Transverse colon (tissue), 4 donors: ENCODE measurements around the gene SMCO1. TPM values are rescaled to one million over a fixed set of nuclear protein-coding genes. Genes with fewer than 3 reads are reported as not detected.
"Not testable (repeated sequence)": the region's sequence is repeated elsewhere in the genome, so short reads cannot be mapped to it uniquely, and the experiment has no call there.

Experiments used
- DNase-seq: peaks from one replicate; pipeline ENCODE4 v3.0.0-alpha.2; 2019
- H3K27ac ChIP-seq, 4 donors: fragments of 200-600 bp; sonication (generic); 2 replicates each; pipeline ENCODE4 v1.5.1; 2016 to 2018; ENCODE audit warnings: inconsistent platforms in 4 of 4
- H3K27me3 ChIP-seq: fragments of 200-600 bp; sonication (generic); 2 replicates; pipeline ENCODE4 v1.5.1; 2017; ENCODE audit warnings: inconsistent platforms
- H3K36me3 ChIP-seq, 4 donors: fragments of 200-600 bp; sonication (generic); 2 replicates each; pipeline ENCODE4 v1.5.1; 2017 to 2019; ENCODE audit warnings: inconsistent platforms in 4 of 4
- H3K4me1 ChIP-seq, 4 donors: fragments of 200-600 bp; sonication (generic); 2 replicates each; pipeline ENCODE4 v1.5.1; 2017 to 2020; ENCODE audit warnings: inconsistent platforms in 4 of 4
- H3K4me3 ChIP-seq, 4 donors: fragments of 200-600 bp; sonication (generic); 1 replicate in 1 of 4; 2 replicates in 3 of 4; pipeline versions ENCODE4 v1.5.1 to v1.6.1; 2017 to 2019; ENCODE audit warnings: inconsistent platforms in 4 of 4
- H3K9me3 ChIP-seq, 2 donors: fragments of 200-600 bp; sonication (generic); 2 replicates each; pipeline ENCODE4 v1.5.1; 2017 to 2019; ENCODE audit warnings: inconsistent platforms in 2 of 2
- EP300 ChIP-seq: sonication (generic); formaldehyde crosslinking; IDR thresholded peaks from one replicate; pipeline ENCODE4 v1.6.1; 2017; ENCODE audit warnings: antibody characterized with exemption, low read depth
- POLR2A ChIP-seq: fragments of 450-650 bp; IDR thresholded peaks from one replicate; pipeline ENCODE4 v1.6.1; 2016; ENCODE audit warnings: antibody characterized with exemption, mild to moderate bottlenecking, moderate library complexity
- POLR2AphosphoS5 ChIP-seq, 3 donors: sonication (generic); formaldehyde crosslinking; IDR thresholded peaks; one replicate each; pipeline ENCODE4 v1.6.1; 2016; ENCODE audit warnings: antibody characterized with exemption in 3 of 3
- WGBS, 2 donors: methylation state at CpG; one replicate each; pipeline ENCODE4 v1.1.5; 2018; ENCODE audit warnings: low coverage in 1 of 2; 5-methylcytosine and 5-hydroxymethylcytosine counted together
- in situ Hi-C, 4 donors: fragments of 200-750 bp; cut with MboI; loops; one replicate each; pipeline versions ENCODE4 v1.15.0 to v1.15.1; 2017; ENCODE audit warnings: low sequenced_read_pairs in 3 of 4, low pct_ligation_motif_present in 1 of 4, low pct_unique_long_range_greater_than_20kb in 1 of 4
- intact Hi-C: fragments of 100-400 bp; cut with DNase I; formaldehyde crosslinking; loops from one replicate; pipeline ENCODE4 v1.15.1; 2023; ENCODE audit warnings: low total_unique reads
- total RNA-seq, 4 donors: library from RNA; depleted of rRNA; stranded (reverse); fragments of >200 nt; gene quantifications; one replicate each; pipeline ENCODE4 v1.1.0, GENCODE V29; 2016
- TF ChIP-seq, protein P1 (sequence below), 5 experiments: fragments of 200-600 bp in 3 of 5; fragments of 450-650 bp in 2 of 5; sonication (generic) in 3 of 5; IDR thresholded peaks; 1 replicate in 2 of 5; 2 replicates in 3 of 5; pipeline ENCODE4 v1.5.1; 2016 to 2017; ENCODE audit warnings: antibody characterized with exemption in 5 of 5, inconsistent platforms in 3 of 5, mild to moderate bottlenecking in 2 of 5, moderate library complexity in 1 of 5

The SMCO1 gene
- total RNA-seq, 4 donors from 2014 or later: not detected

DNA sequence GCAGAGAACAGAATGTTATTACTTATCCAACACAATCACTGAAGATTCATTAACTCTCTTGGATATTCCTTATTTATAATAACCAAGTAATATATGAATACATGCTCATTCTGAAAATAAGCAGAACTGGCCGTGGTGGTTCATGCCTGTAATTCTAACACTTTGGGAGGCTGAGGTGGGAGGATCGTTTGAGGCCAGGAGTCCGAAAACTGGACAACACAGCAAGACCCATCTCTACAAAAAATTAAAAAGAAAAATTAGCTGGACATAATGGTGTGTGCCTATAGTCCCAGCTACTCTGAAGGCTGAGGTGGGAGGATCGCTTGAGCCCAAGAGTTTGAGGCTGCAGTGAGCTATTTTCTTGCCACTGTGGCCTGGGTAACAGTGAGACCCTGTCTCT lies 37.5 kb downstream of the SMCO1 start:
- H3K4me3 ChIP-seq: no peak overlapping the region
- WGBS, 2 donors: 95 to 99% methylated on average over 4 of the region's 4 CpGs
- no peak overlapping the region for H3K27ac ChIP-seq
- no peaks in the 10 kb centered on the region for H3K4me1 ChIP-seq
- intact Hi-C loops: no loop called here
- DNase-seq: no peak
- TF ChIP-seq POLR2AphosphoS5 (IDR thresholded peaks at IDR 0.05) (no peak), EP300 (no peak), POLR2A (no peak)
- TF ChIP-seq, protein P1, sequence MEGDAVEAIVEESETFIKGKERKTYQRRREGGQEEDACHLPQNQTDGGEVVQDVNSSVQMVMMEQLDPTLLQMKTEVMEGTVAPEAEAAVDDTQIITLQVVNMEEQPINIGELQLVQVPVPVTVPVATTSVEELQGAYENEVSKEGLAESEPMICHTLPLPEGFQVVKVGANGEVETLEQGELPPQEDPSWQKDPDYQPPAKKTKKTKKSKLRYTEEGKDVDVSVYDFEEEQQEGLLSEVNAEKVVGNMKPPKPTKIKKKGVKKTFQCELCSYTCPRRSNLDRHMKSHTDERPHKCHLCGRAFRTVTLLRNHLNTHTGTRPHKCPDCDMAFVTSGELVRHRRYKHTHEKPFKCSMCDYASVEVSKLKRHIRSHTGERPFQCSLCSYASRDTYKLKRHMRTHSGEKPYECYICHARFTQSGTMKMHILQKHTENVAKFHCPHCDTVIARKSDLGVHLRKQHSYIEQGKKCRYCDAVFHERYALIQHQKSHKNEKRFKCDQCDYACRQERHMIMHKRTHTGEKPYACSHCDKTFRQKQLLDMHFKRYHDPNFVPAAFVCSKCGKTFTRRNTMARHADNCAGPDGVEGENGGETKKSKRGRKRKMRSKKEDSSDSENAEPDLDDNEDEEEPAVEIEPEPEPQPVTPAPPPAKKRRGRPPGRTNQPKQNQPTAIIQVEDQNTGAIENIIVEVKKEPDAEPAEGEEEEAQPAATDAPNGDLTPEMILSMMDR (IDR thresholded peaks at IDR 0.05): no peak
- no peaks in the 10 kb centered on the region for H3K9me3 ChIP-seq
- H3K36me3 ChIP-seq: peaks cover 0 to 59% (median 30%) of the 10 kb centered on the region in 4 donors
- in situ Hi-C loops: no loop called here
- no peaks in the 10 kb centered on the region for H3K27me3 ChIP-seq

DNA sequence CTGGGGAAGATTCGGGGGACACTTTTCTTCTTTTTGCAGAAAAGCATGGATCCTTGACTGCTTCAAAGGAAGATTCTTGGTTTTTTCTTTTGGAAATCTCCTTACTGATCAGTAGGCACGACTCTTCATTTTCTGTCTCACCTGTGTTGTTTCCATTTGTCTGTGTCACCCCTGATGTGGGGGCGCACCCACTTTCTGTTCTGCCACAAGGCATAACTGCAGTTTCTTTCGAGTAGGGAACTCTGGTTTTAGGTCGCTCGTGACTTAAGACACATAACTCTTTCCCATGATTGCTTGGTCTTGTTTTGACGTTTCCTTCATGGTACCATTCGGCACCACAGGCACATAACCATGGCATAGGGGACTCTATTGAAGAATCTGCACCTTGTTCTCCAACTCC lies 42.9 kb downstream of the SMCO1 start:
- Histone ChIP-seq H3K9me3 (no peaks in the 10 kb centered on the region), H3K4me1 (no peaks in the 10 kb centered on the region), H3K36me3 (peaks cover 0 to 43% (median 20%) of the 10 kb centered on the region in 4 donors), H3K27ac (no peak overlapping the region), H3K4me3 (no peak overlapping the region), H3K27me3 (no peaks in the 10 kb centered on the region)
- no peak for DNase-seq
- in situ Hi-C loops: no loop called here
- TF ChIP-seq, protein P1 (IDR thresholded peaks at IDR 0.05): no peak
- no peak for TF ChIP-seq POLR2AphosphoS5 (IDR thresholded peaks at IDR 0.05)
- TF ChIP-seq EP300: no peak
- TF ChIP-seq POLR2A: no peak
- WGBS, 2 donors: 91% methylated on average over 8 of the region's 8 CpGs; no CpG with 5 or more reads in 1 of the 2 donors
- intact Hi-C loops: no loop called here

DNA sequence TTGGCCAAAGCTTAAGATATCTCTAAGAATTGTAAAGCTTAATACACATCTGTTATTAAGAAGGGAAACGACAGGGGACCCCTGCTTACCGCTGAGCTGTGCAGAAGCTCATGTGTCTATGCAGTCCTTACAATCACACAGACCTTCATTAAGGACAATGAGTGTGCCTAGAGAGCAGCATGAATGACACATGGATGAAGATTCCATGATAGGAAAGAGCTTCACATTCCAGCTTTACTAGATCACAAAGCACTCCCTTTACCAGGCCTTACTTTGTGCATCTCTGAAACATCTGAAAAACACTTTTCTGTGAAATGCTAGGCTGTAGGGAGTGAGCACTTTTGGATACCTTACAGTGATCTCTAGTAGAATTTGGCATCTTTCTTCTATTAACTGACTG lies 43.6 kb downstream of the SMCO1 start:
- in situ Hi-C loops (no loop called here), intact Hi-C loops (no loop called here)
- H3K27me3 ChIP-seq: no peaks in the 10 kb centered on the region
- H3K36me3 ChIP-seq: peaks cover 0 to 38% (median 18%) of the 10 kb centered on the region in 4 donors
- TF ChIP-seq POLR2AphosphoS5 (IDR thresholded peaks at IDR 0.05) (no peak), POLR2A (no peak), EP300 (no peak)
- TF ChIP-seq, protein P1 (IDR thresholded peaks at IDR 0.05): no peak
- H3K9me3 ChIP-seq: no peaks in the 10 kb centered on the region
- DNase-seq: no peak
- 89% methylated on average over 2 of the region's 2 CpGs; no CpG with 5 or more reads in 1 of the 2 donors for WGBS, 2 donors
- no peak overlapping the region for H3K4me3 ChIP-seq
- H3K4me1 ChIP-seq: no peaks in the 10 kb centered on the region
- no peak overlapping the region for H3K27ac ChIP-seq

DNA sequence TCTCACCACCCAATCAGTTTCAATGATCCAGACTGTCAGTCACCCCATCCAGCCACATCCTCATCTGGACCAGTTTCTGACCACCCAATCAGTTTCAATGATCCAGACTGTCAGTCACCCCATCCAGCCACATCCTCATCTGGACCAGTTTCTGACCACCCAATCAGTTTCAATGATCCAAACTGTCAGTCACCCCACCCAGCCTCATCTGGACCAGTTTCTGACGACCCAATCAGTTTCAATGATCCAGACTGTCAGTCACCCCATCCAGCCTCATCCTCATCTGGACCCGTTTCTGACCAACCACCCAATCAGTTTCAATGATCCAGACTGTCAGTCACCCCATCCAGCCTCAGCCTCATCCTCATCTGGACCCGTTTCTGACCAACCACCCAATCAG lies 45.0 kb downstream of the SMCO1 start:
- DNase-seq, intact Hi-C loops, H3K27ac ChIP-seq, H3K27me3 ChIP-seq, H3K4me1 ChIP-seq, in situ Hi-C loops, H3K4me3 ChIP-seq, H3K9me3 ChIP-seq: not testable (repeated sequence)
- peaks cover 0 to 38% (median 17%) of the 10 kb centered on the region in 4 donors for H3K36me3 ChIP-seq
- 82 to 96% methylated on average over 3 of the region's 3 CpGs for WGBS, 2 donors

DNA sequence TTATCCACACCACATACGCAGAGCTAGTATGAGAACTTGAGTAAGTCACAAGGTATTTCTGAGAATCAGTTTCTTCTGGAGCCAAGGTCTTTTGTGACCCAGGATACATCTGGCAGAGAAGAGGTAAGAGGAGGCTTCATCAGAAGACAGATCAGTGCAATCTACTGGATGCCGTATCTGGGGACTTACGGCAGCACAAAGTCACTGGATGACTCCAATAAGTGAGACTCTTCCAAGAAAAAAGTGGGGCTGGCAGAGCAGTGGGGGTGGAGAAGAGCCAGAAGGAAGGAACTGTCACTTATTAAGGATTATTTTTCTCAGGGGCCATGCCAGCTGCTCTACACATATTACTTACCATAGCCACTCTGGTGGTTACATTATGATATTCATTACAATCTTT lies 51.3 kb downstream of the SMCO1 start:
- 98 to 100% methylated on average over 1 to 3 of the region's 3 CpGs for WGBS, 2 donors
- Histone ChIP-seq H3K4me3 (no peak overlapping the region), H3K27ac (no peak overlapping the region), H3K9me3 (no peaks in the 10 kb centered on the region), H3K4me1 (no peaks in the 10 kb centered on the region), H3K27me3 (no peaks in the 10 kb centered on the region), H3K36me3 (no peaks in the 10 kb centered on the region)
- in situ Hi-C loops (no loop called here), intact Hi-C loops (no loop called here)
- no peak for DNase-seq
- TF ChIP-seq POLR2A: no peak
- no peak for TF ChIP-seq POLR2AphosphoS5 (IDR thresholded peaks at IDR 0.05)
- TF ChIP-seq, protein P1 (IDR thresholded peaks at IDR 0.05): no peak
- no peak for TF ChIP-seq EP300
